ENCODE measurements around the gene THAP4.

The THAP4 gene

DNA sequence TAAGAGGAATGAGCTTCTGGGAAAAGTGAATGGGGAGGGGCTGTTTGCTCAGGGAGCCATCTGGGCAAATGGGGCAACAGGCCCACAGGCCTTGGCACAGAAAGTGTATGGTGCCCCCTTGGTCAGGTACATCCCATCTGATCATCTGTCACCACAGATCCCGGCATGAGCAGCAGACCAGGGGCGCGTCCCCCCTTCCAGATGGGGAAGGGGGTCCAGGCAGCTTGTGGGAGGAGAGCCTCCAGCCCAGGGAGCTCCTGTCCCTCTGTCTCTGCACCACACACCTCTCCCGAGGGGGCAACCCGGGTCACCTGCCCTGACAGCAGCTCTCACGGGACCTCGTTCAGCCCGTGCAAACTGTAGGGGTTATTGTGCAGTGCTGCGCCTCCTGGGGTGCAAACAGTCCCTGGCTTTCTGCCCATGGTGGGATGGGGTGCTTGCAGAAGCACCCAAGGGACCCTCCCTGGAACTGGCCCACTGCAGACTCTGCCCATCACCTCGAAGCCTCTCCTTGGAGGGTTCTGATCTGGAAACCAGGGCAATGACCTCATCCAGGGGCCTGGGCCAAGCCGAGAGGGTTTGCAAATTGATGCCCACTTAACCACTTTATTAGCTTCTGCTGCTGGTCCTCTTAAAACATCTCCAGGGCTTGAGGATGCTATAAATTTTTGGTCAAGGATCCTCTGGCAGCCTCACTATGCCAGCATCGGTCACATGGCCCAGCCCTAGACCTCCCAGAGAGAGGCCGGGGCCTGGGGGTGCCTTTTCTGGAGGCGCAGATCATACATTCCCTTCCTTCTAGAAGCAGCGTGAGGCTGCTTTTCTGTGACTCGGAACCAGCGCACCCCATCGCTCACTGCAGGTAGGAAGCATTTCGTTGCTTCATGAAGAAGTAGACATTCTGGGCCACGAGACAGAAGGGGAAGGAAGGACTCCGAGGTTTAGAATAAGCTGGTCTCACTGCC is 86.1 kb downstream of the THAP4 start:
- DNase-seq (ENCODE audit: low read depth, low spot score), result no peak

DNA sequence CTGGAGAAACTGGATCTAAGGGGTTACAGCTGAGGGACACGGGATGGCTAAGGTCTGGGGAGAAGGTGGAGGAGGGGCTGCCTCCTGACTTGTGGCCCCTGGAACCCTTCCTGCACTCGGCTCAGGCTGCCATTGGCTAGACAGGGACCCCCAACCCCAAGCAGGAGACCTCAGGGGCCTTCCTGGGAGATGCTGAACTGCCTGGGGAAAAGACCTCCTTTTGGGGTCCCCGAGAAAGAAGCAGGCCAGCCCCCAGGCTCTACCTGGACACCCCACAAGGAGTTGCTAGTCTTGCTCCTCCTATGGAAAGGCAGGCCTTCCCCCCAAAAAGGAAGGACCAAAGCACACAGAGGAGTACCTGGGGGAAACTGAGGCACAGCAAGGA is 88.5 kb downstream of the THAP4 start:
- DNase-seq (ENCODE audit: low read depth, low spot score), result no peak

DNA sequence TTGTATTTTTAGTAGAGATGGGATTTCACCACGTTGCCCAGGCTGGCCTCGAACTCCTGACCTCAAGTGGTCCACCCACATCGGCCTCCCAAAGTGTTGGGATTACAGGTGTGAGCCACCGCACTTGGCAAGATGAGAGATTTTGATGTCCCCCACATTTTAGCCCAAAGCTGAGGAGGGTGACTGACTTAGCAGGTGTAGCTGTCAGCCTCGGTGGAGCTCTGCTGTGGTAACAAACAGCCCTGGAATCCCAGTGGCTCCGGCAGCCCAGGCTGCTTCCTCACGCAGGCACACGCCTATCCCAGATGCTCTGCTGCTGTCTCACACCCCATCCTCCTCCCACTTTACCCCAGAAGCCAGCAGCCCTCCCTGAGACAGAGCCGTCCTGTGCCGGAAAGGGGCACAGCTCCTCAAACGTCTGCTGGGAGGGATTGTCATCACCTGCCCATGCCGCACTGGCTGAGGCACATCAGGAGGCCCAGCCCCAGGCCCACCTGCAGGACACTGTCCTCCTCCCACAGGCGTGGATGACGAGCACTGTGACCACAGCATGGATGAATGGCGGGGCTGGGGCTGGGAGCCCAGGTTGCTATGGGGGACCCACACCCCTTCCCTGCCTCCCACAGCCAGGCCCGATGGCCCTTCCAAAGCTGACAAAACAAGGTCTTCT is 89.0 kb downstream of the THAP4 start:
- no peak for DNase-seq (ENCODE audit: low read depth, low spot score)

DNA sequence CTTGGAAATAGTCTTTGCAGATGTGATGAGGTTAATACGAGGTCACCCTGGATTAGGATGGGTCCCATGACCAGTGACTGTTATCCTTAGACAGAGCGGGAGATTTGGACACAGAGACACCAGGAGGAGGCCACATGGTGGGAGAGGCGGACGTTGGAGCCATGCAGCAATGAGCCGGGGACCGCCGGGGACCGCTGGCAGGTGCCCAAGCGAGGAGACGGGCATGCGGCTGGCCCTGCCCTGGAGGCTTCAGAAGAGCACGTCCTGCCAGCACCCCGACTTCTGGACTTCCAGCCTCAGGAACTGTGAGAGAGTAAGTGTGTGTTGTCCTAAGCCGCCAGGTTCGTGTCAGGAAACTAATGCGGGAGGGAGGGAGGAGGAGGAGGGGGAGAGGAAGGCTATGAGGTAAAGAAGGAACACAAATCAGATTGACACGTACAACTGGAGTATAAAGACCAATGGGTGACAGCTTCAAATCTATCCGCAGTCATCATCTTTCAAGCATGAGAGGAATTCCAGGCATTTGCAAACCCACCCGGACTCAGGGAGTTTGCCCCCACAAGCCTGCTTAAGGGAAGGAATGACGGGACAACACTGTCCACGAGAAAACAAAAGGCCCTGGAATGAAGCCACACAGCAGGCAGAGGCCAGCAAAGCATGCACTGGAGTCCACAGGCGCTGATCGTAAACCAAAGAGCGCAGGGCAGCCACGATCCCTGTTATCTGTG is 90.0 kb downstream of the THAP4 start:
- no peak for DNase-seq (ENCODE audit: low read depth, low spot score)

DNA sequence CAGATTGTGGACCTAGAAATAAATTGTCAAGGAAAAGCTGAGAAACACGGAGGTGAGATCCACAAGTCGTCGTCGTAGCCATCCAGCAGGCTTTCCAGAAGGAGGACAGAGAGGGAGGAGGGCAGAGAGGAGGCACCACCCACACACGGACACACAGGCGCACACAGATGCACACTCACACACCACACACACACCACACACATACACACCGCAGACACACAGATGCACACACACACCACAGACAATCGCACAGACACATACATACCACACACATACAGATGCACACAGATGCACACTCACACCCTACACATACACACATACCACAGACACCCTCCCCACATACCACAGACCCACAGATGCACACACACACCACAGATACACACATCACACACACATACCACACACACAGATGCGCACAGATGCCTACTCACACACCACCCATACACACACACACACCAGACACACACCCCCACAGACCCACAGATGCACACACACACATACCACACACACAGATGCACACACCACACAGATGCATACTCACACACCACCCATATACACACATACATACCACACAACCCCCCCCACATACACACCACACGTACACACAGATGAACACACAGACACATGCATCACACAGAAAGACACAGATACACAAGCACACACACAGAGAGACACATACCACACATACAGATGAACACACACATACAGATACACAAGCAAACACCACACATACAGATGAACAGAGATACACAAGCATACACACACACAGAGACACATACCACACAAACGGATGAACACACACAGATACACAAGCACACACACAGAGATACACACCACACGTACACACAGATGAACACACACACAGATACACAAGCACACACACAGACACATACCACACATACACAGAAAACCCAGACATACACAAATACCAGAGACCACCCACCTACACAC is 91.2 kb downstream of the THAP4 start:
- DNase-seq (ENCODE audit: low read depth, low spot score), result no peak

DNA sequence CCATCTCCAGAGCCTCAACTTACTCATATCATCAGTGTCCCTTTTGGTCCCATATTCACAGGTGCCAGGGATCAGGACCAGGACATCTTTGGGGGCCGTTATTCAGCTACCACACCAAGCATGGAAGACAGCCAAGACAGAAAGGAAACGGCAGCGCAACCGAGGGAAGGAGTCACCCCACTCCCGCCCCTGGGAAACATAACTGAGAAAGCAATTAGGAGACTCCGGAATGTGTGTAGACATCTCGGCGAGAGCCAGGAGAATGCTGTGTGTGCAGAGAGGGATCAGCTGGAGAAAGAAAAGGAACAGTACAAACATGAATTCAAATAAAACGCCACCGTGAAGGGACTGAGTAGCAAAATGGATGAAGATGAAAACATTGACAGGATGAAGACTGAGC is 91.9 kb downstream of the THAP4 start:
- DNase-seq (ENCODE audit: low read depth, low spot score), result no peak

DNA sequence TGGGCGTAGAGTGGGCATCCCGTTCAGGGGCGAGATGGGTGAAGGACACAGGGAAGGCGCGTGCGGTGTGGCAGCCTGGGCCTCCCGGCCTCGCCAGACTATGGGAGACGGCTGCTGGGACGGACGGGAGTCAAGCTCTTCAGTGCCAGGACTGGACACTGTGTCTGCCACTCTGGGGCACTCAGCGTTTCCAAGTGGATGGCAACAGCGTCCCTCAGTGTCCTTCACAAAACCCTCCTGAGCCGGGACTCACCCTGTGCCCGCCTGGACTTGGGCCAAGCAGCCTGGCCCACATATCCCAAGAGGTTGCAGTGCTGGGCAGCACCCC is 94.7 kb downstream of the THAP4 start:
- DNase-seq (ENCODE audit: low read depth, low spot score), result no peak

DNA sequence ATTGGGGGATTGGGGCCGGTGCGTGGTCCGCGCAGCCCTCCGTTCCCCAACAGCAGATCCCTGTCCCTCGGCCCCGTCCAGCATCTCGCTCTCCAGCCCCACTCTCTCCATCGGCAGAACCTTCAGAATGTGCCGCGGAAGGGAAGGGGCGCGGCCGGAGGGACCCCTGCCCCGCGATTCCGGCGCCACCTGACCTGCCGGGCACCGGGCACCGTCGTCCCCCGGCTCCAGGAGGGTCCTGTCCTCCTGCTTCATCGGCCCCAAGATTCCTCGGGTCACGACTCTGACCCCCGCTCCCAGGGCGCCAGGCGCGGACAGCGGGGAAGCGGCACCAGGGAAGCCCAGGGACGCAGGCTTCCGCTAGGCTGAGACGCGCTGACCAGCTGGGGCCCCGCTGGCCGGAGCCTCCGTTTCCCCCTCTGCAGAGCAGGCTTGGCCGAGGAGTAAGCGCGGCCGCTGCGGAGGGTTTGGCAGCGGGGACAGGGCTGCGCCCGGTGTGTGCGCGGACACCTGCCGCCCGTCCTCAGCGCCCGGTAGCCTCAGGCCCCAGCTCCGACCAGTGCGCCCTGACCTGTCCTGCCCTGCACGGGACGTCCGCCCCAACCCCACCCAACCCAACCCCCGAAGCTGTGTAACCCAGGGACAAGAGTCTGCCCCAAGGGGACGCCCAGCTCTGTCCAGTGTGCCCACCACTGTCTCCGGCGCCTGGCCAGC is 95.2 kb downstream of the THAP4 start:
- DNase-seq (ENCODE audit: low read depth, low spot score), result no peak

DNA sequence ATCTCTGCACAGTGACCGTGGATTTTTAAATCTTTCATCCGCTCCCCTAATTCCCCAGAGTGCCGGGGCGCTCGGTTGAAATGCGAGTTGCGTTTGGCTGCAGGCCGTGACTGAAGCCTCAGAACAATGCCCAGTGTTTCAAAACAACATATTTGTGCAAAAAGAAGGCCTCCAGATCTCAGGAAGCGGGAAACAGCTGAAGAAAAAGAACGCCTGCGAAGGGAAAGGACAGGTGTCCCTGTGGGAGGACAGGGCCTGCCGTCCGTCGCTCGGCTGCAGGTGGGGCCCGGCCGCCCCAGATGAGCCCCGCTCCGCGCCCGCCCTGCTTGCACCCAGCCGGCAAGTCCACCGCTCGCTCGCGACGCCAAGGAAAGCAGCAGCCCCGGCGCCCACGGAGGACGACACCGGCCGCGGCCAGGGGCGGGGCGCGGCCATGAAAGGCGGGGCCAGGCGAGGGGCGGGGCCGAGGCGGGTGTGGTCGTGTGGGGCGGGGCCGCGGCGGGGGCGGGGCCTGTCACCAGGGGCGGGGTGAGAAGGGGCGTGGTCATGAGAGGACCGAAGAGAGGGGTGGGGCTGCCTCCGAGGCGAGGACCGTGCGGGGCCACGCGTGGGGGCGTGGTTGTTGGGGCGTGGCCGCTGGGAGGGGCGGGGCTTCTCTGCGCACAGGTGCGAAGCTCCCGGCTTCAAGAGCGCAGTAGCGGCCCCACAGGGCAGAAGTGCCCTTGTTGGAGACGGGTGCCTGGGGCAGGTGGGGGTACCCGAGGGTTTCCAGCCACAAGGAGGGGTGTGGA is 96.0 kb downstream of the THAP4 start:
- no peak for DNase-seq (ENCODE audit: low read depth, low spot score)

DNA sequence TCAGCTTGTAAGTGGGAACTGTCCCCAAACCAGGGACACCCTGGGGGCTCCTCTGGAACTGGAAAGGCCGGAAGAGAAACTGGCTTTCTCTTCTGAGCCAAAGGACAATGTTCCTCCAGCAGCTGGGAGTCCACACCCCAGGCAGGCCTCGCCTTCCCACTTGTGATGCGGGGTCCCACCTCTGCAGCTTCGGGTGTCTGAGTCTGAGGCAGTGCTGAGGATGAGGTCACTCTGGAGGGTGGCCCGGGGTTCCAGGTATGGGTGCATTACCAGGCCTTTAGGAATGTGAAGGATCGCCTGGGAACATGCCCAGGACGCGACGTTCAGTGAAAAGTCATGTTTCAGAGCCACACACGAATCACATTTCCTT is 96.6 kb downstream of the THAP4 start:
- no peak for DNase-seq (ENCODE audit: low read depth, low spot score)

DNA sequence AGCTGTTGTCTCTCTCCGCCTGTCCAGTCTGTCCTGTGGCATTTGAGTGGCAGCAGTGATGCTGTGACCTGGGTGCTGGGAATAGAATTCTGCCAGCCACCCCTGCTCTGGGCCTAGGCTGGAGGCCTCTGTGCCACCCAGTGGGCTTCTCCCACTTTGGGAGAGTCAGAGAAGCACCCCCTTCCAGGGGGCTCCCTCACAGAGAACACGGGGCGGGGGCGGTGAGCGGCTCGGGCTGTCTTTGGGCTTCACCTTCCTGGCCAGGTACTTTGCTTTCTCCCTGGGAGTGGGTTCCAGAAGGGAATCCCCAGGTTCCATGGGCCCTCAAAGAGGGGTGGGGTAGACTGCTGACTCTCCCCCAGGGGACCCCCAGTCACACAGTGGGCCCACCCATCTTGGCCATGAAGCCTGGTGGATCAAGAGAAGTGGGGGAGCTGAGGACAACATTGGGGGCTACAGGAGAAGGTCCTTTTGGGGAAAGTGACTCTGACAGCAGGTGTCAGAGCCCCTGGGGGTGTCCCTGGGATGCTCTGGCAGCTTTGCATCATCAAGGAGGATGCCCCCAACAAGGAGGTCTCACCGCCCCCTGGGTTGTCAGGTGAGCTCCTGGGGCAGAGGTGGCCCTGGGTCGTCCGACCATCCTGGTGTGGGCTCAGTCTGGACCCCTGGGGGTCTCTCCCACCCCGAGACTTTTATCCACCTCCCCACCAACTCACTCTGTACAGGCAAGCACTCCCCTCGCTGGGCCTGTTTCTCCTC is 97.2 kb downstream of the THAP4 start:
- DNase-seq (ENCODE audit: low read depth, low spot score), result no peak

DNA sequence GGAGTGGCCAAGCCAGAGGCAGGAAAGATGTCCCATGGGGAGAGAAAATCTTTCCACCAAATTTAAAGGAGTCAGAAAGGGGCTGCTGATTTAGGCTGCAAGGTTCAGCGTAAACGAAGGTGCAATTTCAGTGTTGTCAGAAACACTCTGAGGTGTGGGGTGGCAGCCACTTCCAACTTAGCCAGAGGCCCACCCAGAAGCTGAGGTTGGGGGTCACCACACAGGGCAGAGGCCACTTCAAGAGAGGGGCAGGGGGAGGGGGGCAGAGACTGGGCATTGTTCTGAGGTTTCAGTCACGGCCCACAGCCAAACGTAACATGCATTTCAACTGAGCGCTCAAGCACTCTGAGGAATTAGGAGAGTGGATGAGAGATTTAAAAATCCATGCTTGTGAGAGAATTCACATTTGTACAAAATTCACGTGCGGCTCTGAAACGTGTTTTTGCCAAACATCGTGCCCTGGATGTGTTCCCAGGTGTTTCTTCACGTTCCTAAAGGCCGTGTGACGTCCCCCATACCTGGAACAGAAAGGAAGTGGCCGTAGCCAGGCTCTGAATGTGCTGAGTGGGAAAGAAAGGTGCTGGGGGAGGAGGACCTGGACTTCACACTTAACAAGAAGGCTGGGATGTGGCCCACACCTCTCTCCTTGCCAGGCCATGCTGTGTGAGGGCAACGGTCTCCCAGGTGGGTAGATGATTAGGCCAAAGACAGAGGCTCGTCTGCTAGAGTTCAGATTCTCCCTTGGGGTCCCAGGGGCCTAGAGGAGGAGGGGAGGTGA is 97.9 kb downstream of the THAP4 start:
- no peak for DNase-seq (ENCODE audit: low read depth, low spot score)

DNA sequence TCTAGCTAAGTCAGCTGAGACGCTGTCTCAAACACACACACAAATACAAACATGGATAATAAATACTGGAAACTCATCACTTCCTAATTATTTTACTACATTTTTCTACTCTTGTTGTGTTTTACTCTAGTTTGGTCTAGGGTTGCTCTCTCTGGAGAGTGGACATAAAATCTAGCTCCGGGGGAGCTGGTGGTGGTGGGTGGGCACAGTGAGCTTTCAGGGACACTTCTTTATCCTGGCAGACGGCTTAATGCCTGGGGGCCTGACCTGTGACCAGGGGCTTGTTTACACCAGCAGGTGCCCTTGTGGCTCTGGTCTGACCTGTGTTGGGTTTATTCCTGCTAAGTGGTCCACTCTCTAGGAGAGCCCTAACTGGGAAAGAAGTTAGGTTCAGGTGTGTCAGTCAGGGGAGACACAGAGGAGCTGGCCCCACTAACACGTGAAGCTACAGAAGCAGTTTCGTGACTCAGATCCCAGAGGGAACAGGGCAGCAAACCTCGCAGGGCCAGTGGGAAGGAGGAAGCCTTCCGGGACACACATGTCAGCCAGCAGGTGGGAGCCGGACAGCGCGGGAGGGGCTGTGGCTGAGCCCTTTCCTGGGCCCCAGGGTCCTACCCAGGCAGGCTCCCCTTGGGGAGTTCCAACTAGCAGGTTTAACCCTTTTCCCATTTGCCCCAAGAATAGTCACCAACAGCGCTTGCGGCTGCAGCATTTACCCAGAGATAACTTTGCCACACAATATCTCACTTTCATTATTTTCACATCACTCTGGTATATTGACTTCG is 100.9 kb downstream of the THAP4 start:
- no peak for DNase-seq (ENCODE audit: low read depth, low spot score)

DNA sequence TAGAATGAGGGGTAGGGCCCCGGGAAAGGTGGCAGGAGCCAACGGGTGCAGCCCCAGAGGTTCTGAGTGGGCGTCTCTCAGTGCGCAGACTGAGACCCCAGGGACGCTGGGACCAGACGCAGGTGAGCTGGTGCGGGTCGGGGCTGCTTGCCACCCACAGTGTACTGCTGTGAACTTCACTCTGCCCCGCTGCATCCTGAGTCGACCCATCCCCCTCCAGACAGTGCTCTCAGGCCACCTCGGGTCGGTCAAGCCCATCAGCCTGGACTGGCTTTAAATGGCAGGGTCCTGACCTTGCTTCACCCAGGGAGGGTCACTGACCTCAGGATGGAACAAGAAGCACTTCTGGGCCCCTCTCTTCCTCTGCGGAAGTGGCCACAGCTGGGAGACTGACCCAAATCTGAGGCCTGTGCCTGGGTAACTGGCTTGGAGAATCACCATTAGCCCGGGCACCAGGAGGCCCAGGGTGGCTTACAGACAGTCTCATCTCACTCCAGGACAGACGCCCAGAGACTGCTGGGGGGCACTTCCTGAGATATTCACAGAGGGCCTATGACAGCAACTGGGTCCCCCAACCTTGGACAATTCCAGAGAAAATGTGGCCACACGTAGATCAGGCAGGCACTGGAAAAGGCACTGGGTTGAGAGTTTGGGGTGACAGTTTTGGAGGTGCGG is 102.1 kb downstream of the THAP4 start:
- no peak for DNase-seq (ENCODE audit: low read depth, low spot score)
